Measurements from ENCODE around the gene STKLD1.

STKLD1 gene

GRCh38 chr9:133354766-133355165 is 21.4 kb upstream of the STKLD1 start:
- Histone ChIP-seq H3K36me3 (ENCODE audit: control insufficient read depth, insufficient read depth, low read length) (peaks cover 70% of the 10 kb centered on the region), H3K27ac (ENCODE audit: low read depth, low read length) (no peak overlapping the region), H3K4me1 (ENCODE audit: control insufficient read depth, insufficient read depth, low read length) (peaks cover 6% of the 10 kb centered on the region; the same call in 1 of the 2 replicates), H3K4me3 (ENCODE audit: low read depth, low read length) (peak overlapping the region; percentile 90; the same call in 1 of the 2 replicates), H3K9ac (ENCODE audit: low read depth, low read length) (no peak overlapping the region), H3K27me3 (ENCODE audit: control insufficient read depth, insufficient read depth, low read length) (no peaks in the 10 kb centered on the region), H3K9me3 (ENCODE audit: control insufficient read depth, insufficient read depth, low read length) (no peaks in the 10 kb centered on the region)

DNA sequence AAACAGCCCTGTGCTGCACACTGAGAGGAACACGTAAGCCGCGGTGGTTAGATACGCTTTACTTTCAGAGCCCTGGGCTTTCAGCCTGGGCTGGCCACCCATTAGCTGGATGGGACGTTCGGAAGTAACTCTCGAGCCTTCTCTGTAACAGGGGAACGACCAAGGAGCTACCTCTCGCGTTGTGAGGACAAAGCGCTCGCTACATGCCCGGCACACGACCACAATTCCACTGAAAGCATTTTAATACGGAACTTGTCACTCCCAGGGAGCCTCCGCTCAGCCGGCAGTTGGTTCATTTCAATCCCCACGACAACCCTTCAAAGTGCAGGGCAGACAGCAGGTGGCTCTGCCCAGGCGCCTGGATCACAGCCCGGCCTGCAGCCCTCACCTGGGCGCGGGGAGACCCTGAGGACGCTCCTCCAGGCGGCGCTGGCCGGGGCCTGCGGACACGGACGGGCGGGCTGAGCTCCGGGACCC is 20.2 kb upstream of the STKLD1 start:
- Histone ChIP-seq H3K9me3 (ENCODE audit: control insufficient read depth, insufficient read depth, low read length) (no peaks in the 10 kb centered on the region), H3K9ac (ENCODE audit: low read depth, low read length) (peak overlapping the region; percentile 66), H3K27me3 (ENCODE audit: control insufficient read depth, insufficient read depth, low read length) (no peaks in the 10 kb centered on the region), H3K4me1 (ENCODE audit: control insufficient read depth, insufficient read depth, low read length) (peaks cover 6% of the 10 kb centered on the region; the same call in 1 of the 2 replicates), H3K4me3 (ENCODE audit: low read depth, low read length) (peak overlapping the region; percentile 90), H3K36me3 (ENCODE audit: control insufficient read depth, insufficient read depth, low read length) (peaks cover 70% of the 10 kb centered on the region), H3K27ac (ENCODE audit: low read depth, low read length) (peak overlapping the region; percentile 61)

DNA sequence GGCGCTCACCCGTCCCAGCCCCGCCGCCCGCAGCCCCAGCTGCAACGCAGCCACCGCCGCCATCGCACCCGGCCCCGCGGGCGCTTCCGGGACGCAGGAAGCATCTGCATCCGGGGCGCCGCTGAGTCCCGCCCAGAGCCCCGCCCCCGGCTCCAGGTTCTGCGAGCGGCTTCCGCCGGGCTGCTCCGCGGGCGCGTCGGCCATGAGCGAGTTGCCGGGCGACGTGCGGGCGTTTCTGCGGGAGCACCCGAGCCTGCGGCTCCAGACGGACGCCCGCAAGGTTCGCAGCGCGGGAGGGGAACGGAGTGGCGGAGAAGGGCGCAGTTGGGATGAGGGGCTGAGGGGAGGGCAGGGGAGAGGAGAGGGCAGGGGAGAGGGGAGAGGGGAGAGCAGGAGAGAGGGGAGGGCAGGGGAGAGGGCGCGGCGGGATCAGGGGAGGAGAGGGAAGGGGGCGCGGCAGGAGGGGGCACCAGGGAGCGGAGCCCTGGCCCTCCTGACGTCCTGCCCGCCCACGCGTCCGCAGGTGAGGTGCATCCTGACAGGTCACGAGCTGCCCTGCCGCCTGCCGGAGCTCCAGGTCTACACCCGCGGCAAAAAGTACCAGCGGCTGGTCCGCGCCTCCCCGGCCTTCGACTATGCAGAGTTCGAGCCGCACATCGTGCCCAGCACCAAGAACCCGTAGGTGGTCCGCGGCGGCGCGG is 19.6 kb upstream of the STKLD1 start, which contains the start of the genes SURF1 and SURF2:
SURF1 (minus strand) TSS at position 97 of the 701 bp plus-strand sequence; CDS start at position 63, 34 bp downstream.
SURF2 (plus strand) TSS at position 160 of the 701 bp plus-strand sequence; CDS start at position 203, 43 bp downstream.
- H3K27ac ChIP-seq (ENCODE audit: low read depth, low read length): peak within 1 kb of the TSS; percentile 61
- peaks cover 6% of the 10 kb centered on the region; the same call in 1 of the 2 replicates for H3K4me1 ChIP-seq (ENCODE audit: control insufficient read depth, insufficient read depth, low read length)

GRCh38 chr9:133357656-133358055 is 18.5 kb upstream of the STKLD1 start:
- H3K4me3 ChIP-seq (ENCODE audit: low read depth, low read length): peak overlapping the region; percentile 90; the same call in 1 of the 2 replicates
- no peaks in the 10 kb centered on the region for H3K9me3 ChIP-seq (ENCODE audit: control insufficient read depth, insufficient read depth, low read length)
- no peak overlapping the region for H3K27ac ChIP-seq (ENCODE audit: low read depth, low read length)
- peaks cover 70% of the 10 kb centered on the region for H3K36me3 ChIP-seq (ENCODE audit: control insufficient read depth, insufficient read depth, low read length)
- peaks cover 6% of the 10 kb centered on the region; the same call in 1 of the 2 replicates for H3K4me1 ChIP-seq (ENCODE audit: control insufficient read depth, insufficient read depth, low read length)
- peak overlapping the region; percentile 3; the same call in 1 of the 2 replicates for H3K9ac ChIP-seq (ENCODE audit: low read depth, low read length)
- H3K27me3 ChIP-seq (ENCODE audit: control insufficient read depth, insufficient read depth, low read length): no peaks in the 10 kb centered on the region

More for the DNA sequence above, 19.6 kb upstream of the STKLD1 start, which contains the start of the genes SURF1 and SURF2:
- H3K4me3 ChIP-seq (ENCODE audit: low read depth, low read length): peak within 1 kb of the TSS; percentile 90
- H3K27me3 ChIP-seq (ENCODE audit: control insufficient read depth, insufficient read depth, low read length): no peaks in the 10 kb centered on the region
- no peaks in the 10 kb centered on the region for H3K9me3 ChIP-seq (ENCODE audit: control insufficient read depth, insufficient read depth, low read length)
- peaks cover 70% of the 10 kb centered on the region for H3K36me3 ChIP-seq (ENCODE audit: control insufficient read depth, insufficient read depth, low read length)
- H3K9ac ChIP-seq (ENCODE audit: low read depth, low read length): peak within 1 kb of the TSS; percentile 72

DNA sequence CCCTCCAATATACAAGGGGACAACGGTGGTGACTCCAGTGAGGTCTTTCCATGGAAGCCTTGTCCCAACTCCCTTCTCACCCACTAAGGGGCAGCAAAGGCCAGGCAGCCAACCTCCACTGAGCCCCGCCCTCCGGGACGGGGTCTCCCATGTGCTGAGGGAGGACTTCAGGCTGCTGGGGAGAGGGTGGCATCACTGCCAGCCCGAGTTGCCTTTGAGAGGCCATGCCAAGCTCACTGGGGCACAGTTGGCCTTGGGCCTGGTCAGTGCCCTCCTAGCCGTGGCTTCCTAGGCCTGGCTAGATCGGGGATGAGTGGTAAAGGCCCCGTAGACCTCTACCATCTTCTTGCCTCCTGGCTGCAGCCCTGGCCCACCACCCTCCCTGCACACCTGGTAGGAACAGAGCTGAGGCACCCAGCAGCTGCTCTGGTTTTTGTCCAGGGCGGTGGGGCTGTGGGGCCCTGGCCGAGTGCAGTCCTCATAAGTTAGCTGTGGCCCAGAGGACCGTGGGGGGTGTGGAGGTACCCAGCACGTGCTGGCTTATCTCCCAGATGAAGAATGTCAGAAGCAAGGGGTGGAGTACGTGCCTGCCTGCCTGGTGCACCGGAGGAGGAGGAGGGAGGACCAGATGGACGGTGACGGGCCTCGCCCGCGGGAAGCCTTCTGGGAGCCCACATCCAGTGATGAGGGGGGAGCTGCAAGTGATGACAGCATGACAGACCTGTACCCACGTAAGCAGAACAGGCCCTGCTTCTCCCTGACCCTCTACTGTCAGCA is 16.6 kb upstream of the STKLD1 start:
- H3K9me3 ChIP-seq (ENCODE audit: control insufficient read depth, insufficient read depth, low read length): no peaks in the 10 kb centered on the region
- H3K27ac ChIP-seq (ENCODE audit: low read depth, low read length): no peak overlapping the region
- H3K36me3 ChIP-seq (ENCODE audit: control insufficient read depth, insufficient read depth, low read length): peaks cover 69% of the 10 kb centered on the region
- no peak overlapping the region for H3K9ac ChIP-seq (ENCODE audit: low read depth, low read length)
- H3K27me3 ChIP-seq (ENCODE audit: control insufficient read depth, insufficient read depth, low read length): no peaks in the 10 kb centered on the region
- no peak overlapping the region for H3K4me3 ChIP-seq (ENCODE audit: low read depth, low read length)
- H3K4me1 ChIP-seq (ENCODE audit: control insufficient read depth, insufficient read depth, low read length): peaks cover 6% of the 10 kb centered on the region; the same call in 1 of the 2 replicates

- Histone ChIP-seq H3K9ac (ENCODE audit: low read depth, low read length) (no peak overlapping the region), H3K4me3 (ENCODE audit: low read depth, low read length) (no peak overlapping the region)
Observed at GRCh38 chr9:133360400-133361393, 15.5 kb upstream of the STKLD1 start.

DNA sequence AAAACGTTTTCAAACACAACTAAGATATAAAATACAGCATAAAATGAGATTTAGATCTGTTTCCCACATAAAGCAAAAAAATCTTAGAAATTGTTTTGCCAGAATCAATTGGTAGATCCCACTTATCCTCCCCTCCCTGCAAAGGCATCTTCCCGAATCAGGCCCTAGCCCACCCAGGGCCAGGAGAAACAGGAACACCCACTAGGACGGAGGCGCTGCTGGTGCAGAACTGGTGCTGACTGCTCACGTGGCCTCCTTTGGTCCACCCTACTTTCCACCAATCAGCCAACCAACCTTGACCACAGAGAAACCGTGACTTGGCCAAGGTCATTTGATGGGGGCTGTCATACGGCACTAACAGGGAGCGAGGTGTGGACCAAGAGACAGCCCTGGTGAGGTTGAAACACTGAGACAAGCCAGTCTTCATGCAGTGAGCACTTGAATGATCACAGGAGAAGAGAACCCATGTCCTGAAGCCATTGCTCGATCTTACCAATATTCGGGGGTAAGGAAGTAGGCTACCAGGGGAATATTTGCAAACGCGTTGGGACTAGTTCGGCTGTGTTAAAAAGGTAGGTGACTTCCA is 14.6 kb upstream of the STKLD1 start:
- Histone ChIP-seq H3K9ac (ENCODE audit: low read depth, low read length) (no peak overlapping the region), H3K36me3 (ENCODE audit: control insufficient read depth, insufficient read depth, low read length) (peaks cover 87% of the 10 kb centered on the region), H3K4me1 (ENCODE audit: control insufficient read depth, insufficient read depth, low read length) (peaks cover 6% of the 10 kb centered on the region; the same call in 1 of the 2 replicates), H3K9me3 (ENCODE audit: control insufficient read depth, insufficient read depth, low read length) (no peaks in the 10 kb centered on the region), H3K4me3 (ENCODE audit: low read depth, low read length) (no peak overlapping the region), H3K27ac (ENCODE audit: low read depth, low read length) (no peak overlapping the region), H3K27me3 (ENCODE audit: control insufficient read depth, insufficient read depth, low read length) (no peaks in the 10 kb centered on the region)

More at GRCh38 chr9:133360400-133361393, 15.5 kb upstream of the STKLD1 start:
- H3K9me3 ChIP-seq (ENCODE audit: control insufficient read depth, insufficient read depth, low read length): no peaks in the 10 kb centered on the region
- peaks cover 6% of the 10 kb centered on the region; the same call in 1 of the 2 replicates for H3K4me1 ChIP-seq (ENCODE audit: control insufficient read depth, insufficient read depth, low read length)
- H3K27ac ChIP-seq (ENCODE audit: low read depth, low read length): no peak overlapping the region
- no peaks in the 10 kb centered on the region for H3K27me3 ChIP-seq (ENCODE audit: control insufficient read depth, insufficient read depth, low read length)
- peaks cover 78% of the 10 kb centered on the region for H3K36me3 ChIP-seq (ENCODE audit: control insufficient read depth, insufficient read depth, low read length)

GRCh38 chr9:133362359-133363044 is 13.7 kb upstream of the STKLD1 start:
- no peaks in the 10 kb centered on the region for H3K27me3 ChIP-seq (ENCODE audit: control insufficient read depth, insufficient read depth, low read length)
- no peak overlapping the region for H3K9ac ChIP-seq (ENCODE audit: low read depth, low read length)
- peaks cover 95% of the 10 kb centered on the region for H3K36me3 ChIP-seq (ENCODE audit: control insufficient read depth, insufficient read depth, low read length)

GRCh38 chr9:133366435-133366834 is 9.7 kb upstream of the STKLD1 start:
- Histone ChIP-seq H3K9ac (ENCODE audit: low read depth, low read length) (no peak overlapping the region), H3K27me3 (ENCODE audit: control insufficient read depth, insufficient read depth, low read length) (no peaks in the 10 kb centered on the region), H3K9me3 (ENCODE audit: control insufficient read depth, insufficient read depth, low read length) (no peaks in the 10 kb centered on the region), H3K4me3 (ENCODE audit: low read depth, low read length) (no peak overlapping the region), H3K4me1 (ENCODE audit: control insufficient read depth, insufficient read depth, low read length) (no peaks in the 10 kb centered on the region), H3K36me3 (ENCODE audit: control insufficient read depth, insufficient read depth, low read length) (peaks cover 92% of the 10 kb centered on the region), H3K27ac (ENCODE audit: low read depth, low read length) (no peak overlapping the region)

More at GRCh38 chr9:133362359-133363044, 13.7 kb upstream of the STKLD1 start:
- Histone ChIP-seq H3K4me3 (ENCODE audit: low read depth, low read length) (no peak overlapping the region), H3K27ac (ENCODE audit: low read depth, low read length) (no peak overlapping the region), H3K4me1 (ENCODE audit: control insufficient read depth, insufficient read depth, low read length) (peaks cover 2% of the 10 kb centered on the region; the same call in 1 of the 2 replicates), H3K9me3 (ENCODE audit: control insufficient read depth, insufficient read depth, low read length) (no peaks in the 10 kb centered on the region)

Measured in HUES48 (cell line).